Nephron (organoid): ENCODE results near the gene JAG1.

ENCODE experiments used
- H3K27ac Mint-ChIP-seq, 3 experiments: 2 replicates each; pipeline ENCODE4 v1.8.0; 2020; ENCODE audit warnings: mixed read lengths in 3 of 3, mild to moderate bottlenecking in 2 of 3, moderate library complexity in 1 of 3
- H3K27me3 Mint-ChIP-seq: 2 replicates; pipeline ENCODE4 v1.8.0; 2021; ENCODE audit warnings: low read depth, mild to moderate bottlenecking, moderate library complexity, mixed read lengths
- H3K36me3 Mint-ChIP-seq: 2 replicates; pipeline ENCODE4 v1.8.0; 2020; ENCODE audit warnings: low read depth, mixed read lengths
- H3K4me1 Mint-ChIP-seq: 2 replicates; pipeline ENCODE4 v1.8.0; 2020; ENCODE audit warnings: mixed read lengths
- H3K4me3 Mint-ChIP-seq, 3 experiments: 2 replicates each; pipeline ENCODE4 v1.8.0; 2020; ENCODE audit warnings: mild to moderate bottlenecking in 3 of 3, mixed read lengths in 3 of 3, moderate library complexity in 2 of 3
- H3K9me3 Mint-ChIP-seq: 2 replicates; pipeline ENCODE4 v1.8.0; 2020; ENCODE audit warnings: mixed read lengths
- TF ChIP-seq, protein P1 (sequence below), 3 experiments: fragments of 200-600 bp; sonication (generic); IDR thresholded peaks; one replicate each; pipeline ENCODE4 v1.5.0; 2021; ENCODE audit warnings: antibody characterized with exemption in 3 of 3; ENCODE audit not compliant: unreplicated experiment in 3 of 3

The JAG1 gene

DNA sequence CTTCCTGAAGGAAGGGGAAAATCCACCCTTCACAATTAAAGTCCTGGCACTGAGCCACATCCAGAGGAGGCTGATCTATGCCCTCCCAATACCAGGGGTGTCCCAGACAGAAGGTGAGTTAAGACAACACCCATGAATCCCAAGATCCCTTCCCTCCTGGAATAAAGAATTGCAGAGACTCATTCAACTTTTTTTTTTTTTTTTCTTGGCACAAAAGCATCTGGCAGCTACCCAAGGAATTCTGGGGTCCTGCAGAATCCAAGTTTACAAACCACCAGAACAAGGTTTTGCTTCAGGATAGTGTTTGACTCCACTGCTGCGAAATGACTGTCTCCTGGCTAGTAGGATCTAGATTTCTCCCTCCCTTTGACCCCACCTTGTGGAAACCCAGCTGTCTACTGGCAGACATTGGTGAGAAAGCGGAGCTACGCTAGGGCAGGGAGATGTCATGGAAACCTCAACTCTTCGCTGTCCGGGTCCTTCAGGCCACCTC, 37.4 kb downstream of the JAG1 start:
- Mint-ChIP-seq H3K4me3 (peak overlapping the region in 1 of 3 experiments; percentile 15), H3K9me3 (no peaks in the 10 kb centered on the region), H3K27me3 (peaks cover 9% of the 10 kb centered on the region), H3K27ac (peak overlapping the region; percentile 74 to 94 (median 75)), H3K4me1 (peaks cover 69% of the 10 kb centered on the region), H3K36me3 (peaks cover 40% of the 10 kb centered on the region)
- TF ChIP-seq, protein P1, sequence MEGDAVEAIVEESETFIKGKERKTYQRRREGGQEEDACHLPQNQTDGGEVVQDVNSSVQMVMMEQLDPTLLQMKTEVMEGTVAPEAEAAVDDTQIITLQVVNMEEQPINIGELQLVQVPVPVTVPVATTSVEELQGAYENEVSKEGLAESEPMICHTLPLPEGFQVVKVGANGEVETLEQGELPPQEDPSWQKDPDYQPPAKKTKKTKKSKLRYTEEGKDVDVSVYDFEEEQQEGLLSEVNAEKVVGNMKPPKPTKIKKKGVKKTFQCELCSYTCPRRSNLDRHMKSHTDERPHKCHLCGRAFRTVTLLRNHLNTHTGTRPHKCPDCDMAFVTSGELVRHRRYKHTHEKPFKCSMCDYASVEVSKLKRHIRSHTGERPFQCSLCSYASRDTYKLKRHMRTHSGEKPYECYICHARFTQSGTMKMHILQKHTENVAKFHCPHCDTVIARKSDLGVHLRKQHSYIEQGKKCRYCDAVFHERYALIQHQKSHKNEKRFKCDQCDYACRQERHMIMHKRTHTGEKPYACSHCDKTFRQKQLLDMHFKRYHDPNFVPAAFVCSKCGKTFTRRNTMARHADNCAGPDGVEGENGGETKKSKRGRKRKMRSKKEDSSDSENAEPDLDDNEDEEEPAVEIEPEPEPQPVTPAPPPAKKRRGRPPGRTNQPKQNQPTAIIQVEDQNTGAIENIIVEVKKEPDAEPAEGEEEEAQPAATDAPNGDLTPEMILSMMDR (IDR thresholded peaks at IDR 0.05; ENCODE audit: unreplicated experiment in 3 of 3), result no peak

DNA sequence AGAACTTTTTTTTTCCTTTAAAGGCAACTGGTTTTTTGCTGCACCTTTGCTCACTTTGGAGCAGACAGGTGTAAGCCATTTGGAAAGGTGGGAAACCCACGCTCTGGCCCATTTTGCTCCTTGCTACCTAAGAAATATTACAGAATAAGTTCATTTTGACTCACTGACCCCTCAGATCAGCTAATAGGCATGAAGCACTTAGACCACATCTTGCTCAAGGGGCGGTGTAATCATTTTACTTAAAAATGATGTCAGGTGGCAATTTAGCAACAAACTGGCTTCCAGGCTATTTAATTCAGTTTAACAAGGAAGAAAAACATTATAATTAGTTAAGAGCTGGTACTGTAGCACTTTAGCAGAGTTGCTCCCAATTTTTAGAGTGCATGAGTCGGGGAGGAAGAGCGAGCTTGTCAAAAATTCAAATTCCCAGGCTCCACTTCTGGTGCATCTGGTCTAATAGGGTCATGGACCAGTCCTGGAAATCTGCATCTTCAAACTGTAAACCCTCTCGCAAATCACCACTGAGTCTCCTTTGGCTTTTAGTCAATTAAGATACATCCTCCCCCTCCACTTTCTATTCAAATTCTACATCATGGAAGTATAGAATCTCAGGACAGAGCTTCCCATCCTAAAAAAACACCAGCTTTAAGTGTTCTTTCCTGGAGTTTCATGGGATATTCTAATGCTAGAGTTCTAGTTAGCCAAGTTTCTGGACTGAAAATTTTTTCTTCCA, 38.2 kb downstream of the JAG1 start:
- Mint-ChIP-seq H3K4me3 (no peak overlapping the region), H3K9me3 (no peaks in the 10 kb centered on the region), H3K27me3 (peaks cover 9% of the 10 kb centered on the region), H3K36me3 (peaks cover 33% of the 10 kb centered on the region), H3K4me1 (peaks cover 63% of the 10 kb centered on the region), H3K27ac (peak overlapping the region; percentile 74 to 94 (median 75))
- TF ChIP-seq, protein P1 (IDR thresholded peaks at IDR 0.05; ENCODE audit: unreplicated experiment in 3 of 3), result no peak

DNA sequence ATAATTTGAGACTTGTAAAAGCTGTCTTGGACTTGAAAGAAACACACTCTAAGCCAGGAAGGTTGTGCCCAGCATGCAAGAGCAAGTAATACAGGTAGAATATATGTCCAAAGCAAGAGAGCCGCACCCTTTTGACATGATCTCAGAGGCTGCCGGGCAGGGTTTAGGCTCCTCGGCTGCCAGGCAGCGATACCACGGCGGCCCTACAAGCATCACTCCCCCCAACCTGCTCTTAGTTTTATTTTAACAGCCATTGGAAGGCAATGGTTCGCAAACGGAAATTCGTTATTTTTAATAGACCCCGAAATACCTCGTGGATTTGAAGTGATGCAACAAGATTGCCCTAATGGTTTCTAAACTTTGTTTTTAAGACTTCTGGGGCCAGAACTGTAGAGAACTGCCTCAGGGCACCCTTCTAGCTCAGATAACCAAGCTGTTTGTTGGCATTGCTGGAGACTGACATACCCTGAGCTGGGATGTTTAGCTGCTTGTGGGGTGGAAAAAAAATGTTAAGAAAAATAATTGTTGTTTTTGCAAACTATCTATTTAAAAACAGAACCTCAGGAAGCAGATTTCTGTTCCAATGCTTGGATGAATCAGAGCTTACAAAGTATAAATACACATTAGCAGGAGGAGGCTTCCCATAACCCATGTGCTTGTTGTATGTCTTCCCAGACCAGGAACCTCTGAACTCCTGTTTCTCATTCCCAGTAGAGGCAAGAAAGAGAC, 39.0 kb downstream of the JAG1 start:
- H3K27ac Mint-ChIP-seq, result peak overlapping the region; percentile 51 to 94 (median 54)
- H3K4me3 Mint-ChIP-seq, result no peak overlapping the region
- peaks cover 69% of the 10 kb centered on the region for H3K4me1 Mint-ChIP-seq
- peaks cover 26% of the 10 kb centered on the region for H3K36me3 Mint-ChIP-seq
- no peaks in the 10 kb centered on the region for H3K9me3 Mint-ChIP-seq
- TF ChIP-seq, protein P1 (IDR thresholded peaks at IDR 0.05; ENCODE audit: unreplicated experiment in 3 of 3), result no peak
- H3K27me3 Mint-ChIP-seq, result peaks cover 9% of the 10 kb centered on the region

DNA sequence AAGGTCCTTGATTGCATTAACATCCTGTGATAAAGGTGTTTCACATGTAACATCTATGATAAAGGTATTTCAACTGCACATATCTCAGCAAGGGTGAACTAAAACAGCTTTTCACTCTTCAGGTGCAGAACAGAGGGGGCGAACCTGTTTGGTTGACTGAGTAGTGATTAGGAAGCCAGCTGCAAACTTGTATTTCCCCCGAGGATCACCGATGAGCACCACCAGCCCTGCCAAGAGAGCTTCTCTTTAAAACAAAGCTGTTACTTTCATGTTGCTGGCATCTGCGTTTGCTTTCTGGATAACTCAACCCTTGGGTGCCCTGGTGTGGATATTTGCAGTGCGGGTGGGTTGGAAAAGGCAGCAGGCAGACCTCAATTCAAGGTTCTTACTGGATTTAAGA, 39.6 kb downstream of the JAG1 start:
- peaks cover 19% of the 10 kb centered on the region for H3K36me3 Mint-ChIP-seq
- peaks cover 9% of the 10 kb centered on the region for H3K27me3 Mint-ChIP-seq
- TF ChIP-seq, protein P1 (IDR thresholded peaks at IDR 0.05; ENCODE audit: unreplicated experiment in 3 of 3), result no peak
- H3K4me3 Mint-ChIP-seq, result no peak overlapping the region
- H3K4me1 Mint-ChIP-seq, result peaks cover 69% of the 10 kb centered on the region
- H3K27ac Mint-ChIP-seq, result peak overlapping the region in 2 of 3 experiments; percentile 54 to 94
- H3K9me3 Mint-ChIP-seq, result no peaks in the 10 kb centered on the region

DNA sequence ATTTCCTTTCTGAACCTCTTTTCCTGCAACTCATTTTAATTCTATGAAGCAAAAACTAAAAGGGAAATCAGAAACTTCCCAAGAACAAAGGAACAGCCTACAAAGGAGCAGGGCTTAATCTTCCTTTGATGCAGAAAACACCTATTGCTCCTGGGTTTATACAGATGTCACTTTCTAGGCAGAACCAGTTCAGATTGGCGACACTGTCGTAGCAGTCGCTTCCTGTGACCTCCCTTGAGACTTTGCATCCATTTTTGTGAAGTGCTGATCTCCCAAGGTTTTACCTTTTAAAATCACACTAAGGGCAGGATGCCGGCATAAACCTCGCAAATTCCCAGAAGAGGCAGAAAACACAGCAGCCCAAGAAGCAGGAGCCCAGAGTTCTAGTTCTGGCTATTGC, 40.1 kb downstream of the JAG1 start:
- Mint-ChIP-seq H3K4me1 (peaks cover 74% of the 10 kb centered on the region), H3K9me3 (no peaks in the 10 kb centered on the region), H3K4me3 (no peak overlapping the region), H3K36me3 (peaks cover 16% of the 10 kb centered on the region), H3K27me3 (peaks cover 9% of the 10 kb centered on the region), H3K27ac (peak overlapping the region in 2 of 3 experiments; percentile 49 to 94)
- TF ChIP-seq, protein P1 (IDR thresholded peaks at IDR 0.05; ENCODE audit: unreplicated experiment in 3 of 3), result no peak
